ENCODE measurements around the gene GGT6. TPM values are rescaled to one million over a fixed set of nuclear protein-coding genes. Genes with fewer than 3 reads are reported as not detected.

The GGT6 gene
- polyA plus RNA-seq, 1 donor (not counting 4 experiments of a cell fraction or from before 2014, with no cell fraction given), result 0.93 TPM

DNA sequence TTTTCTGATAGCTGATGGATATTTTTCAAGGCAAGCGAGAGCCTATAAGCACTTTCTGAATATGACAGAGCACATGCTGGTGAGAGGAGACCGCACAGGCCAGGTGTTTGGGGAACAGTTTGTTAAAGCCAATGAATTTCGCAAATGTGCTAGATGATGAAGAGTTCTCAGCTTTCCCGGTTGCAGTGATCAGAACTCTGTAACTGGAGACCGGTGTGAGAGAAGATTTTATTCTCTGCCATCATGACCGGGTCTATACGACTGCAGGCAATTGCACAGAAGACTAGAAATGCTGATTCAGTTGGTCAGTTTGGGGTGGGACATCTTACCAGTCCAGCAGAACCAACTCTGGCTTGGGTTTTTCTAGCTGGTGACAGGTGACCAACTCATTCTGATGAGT, 49.4 kb upstream of the GGT6 start:
- Histone ChIP-seq H3K4me2 (ENCODE audit: control insufficient read depth, extremely low read depth, insufficient read depth, low read depth, low read length) (no peak overlapping the region), H4K20me1 (ENCODE audit: control insufficient read depth, extremely low read depth, insufficient read depth, low read length) (no peaks in the 10 kb centered on the region), H3K4me1 (ENCODE audit: control insufficient read depth, extremely low read depth, insufficient read depth, low read length) (no peaks in the 10 kb centered on the region), H3K36me3 (ENCODE audit: control insufficient read depth in 2 of 2, extremely low read depth in 1 of 2, insufficient read depth in 2 of 2, low read length in 2 of 2) (no peaks in the 10 kb centered on the region), H3K79me2 (ENCODE audit: control insufficient read depth, insufficient read depth, low read length) (no peaks in the 10 kb centered on the region), H3K9ac (ENCODE audit: control insufficient read depth, extremely low read depth, insufficient read depth, low read length) (no peak overlapping the region), H3K27me3 (ENCODE audit: control insufficient read depth, extremely low read depth, insufficient read depth, low read length) (peaks cover 13% of the 10 kb centered on the region), H2AFZ (ENCODE audit: control insufficient read depth, low read length) (no peak overlapping the region), H3K9me3 (ENCODE audit: control insufficient read depth, low read depth, low read length) (no peaks in the 10 kb centered on the region), H3K4me3 (ENCODE audit: control insufficient read depth in 2 of 3, extremely low read depth in 1 of 3, insufficient read depth in 2 of 3, low read depth in 1 of 3, low read length in 3 of 3) (no peak overlapping the region), H3K27ac (ENCODE audit: control insufficient read depth, insufficient read depth, low read length) (no peak overlapping the region), H3K9me1 (ENCODE audit: control insufficient read depth, extremely low read depth, insufficient read depth, low read length) (no peaks in the 10 kb centered on the region)
- DNase-seq (ENCODE audit: low read depth, low spot score) (no peak), FAIRE-seq (no peak)
- TF ChIP-seq CTCF (optimal IDR thresholded peaks at IDR 0.05 in 1 of 3, IDR thresholded peaks at IDR 0.05 in 1 of 3, conservative IDR thresholded peaks at IDR 0.05 in 1 of 3; ENCODE audit: extremely low read depth in 1 of 3, insufficient read depth in 2 of 3, low read length in 3 of 3), result no peak
- TF ChIP-seq EZH2 (IDR thresholded peaks at IDR 0.05; ENCODE audit: low read length), result no peak
- dilution Hi-C loops (cut with MboI; ENCODE audit: extremely low pct_ligation_motif_present, low sequenced_read_pairs), result no loop called here

DNA sequence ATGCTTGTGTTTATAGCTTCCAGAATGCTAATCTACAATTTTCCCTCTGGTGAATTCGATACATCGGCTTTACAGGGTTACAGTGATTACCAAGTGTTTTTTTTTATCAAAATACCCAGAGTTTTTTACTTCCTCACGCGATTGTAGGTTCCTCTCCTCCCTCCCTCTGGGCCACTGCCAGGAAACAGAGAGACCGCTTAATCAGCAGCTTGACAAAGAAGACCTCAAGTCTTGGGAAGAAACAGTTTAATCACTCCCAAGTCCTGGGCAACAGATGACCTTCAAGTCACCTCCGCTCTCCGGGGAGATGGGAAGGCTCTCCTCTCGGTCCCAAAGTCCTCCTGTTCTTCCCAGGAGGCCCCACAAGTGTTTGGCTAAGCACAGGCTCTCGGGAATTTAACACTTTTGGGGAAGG, 47.4 kb upstream of the GGT6 start:
- H4K20me1 ChIP-seq (ENCODE audit: control insufficient read depth, extremely low read depth, insufficient read depth, low read length), result no peaks in the 10 kb centered on the region
- H3K27me3 ChIP-seq (ENCODE audit: control insufficient read depth, extremely low read depth, insufficient read depth, low read length), result peaks cover 16% of the 10 kb centered on the region
- TF ChIP-seq CTCF (optimal IDR thresholded peaks at IDR 0.05 in 1 of 3, IDR thresholded peaks at IDR 0.05 in 1 of 3, conservative IDR thresholded peaks at IDR 0.05 in 1 of 3; ENCODE audit: extremely low read depth in 1 of 3, insufficient read depth in 2 of 3, low read length in 3 of 3) (no peak), EZH2 (IDR thresholded peaks at IDR 0.05; ENCODE audit: low read length) (no peak)
- H3K4me3 ChIP-seq (ENCODE audit: control insufficient read depth in 2 of 3, extremely low read depth in 1 of 3, insufficient read depth in 2 of 3, low read depth in 1 of 3, low read length in 3 of 3), result no peak overlapping the region
- no peaks in the 10 kb centered on the region for H3K36me3 ChIP-seq (ENCODE audit: control insufficient read depth in 2 of 2, extremely low read depth in 1 of 2, insufficient read depth in 2 of 2, low read length in 2 of 2)
- no peak overlapping the region for H2AFZ ChIP-seq (ENCODE audit: control insufficient read depth, low read length)
- H3K27ac ChIP-seq (ENCODE audit: control insufficient read depth, insufficient read depth, low read length), result no peak overlapping the region
- dilution Hi-C loops (cut with MboI; ENCODE audit: extremely low pct_ligation_motif_present, low sequenced_read_pairs), result no loop called here
- no peaks in the 10 kb centered on the region for H3K9me1 ChIP-seq (ENCODE audit: control insufficient read depth, extremely low read depth, insufficient read depth, low read length)
- H3K4me2 ChIP-seq (ENCODE audit: control insufficient read depth, extremely low read depth, insufficient read depth, low read depth, low read length), result no peak overlapping the region
- FAIRE-seq (no peak), DNase-seq (ENCODE audit: low read depth, low spot score) (no peak)
- no peak overlapping the region for H3K9ac ChIP-seq (ENCODE audit: control insufficient read depth, extremely low read depth, insufficient read depth, low read length)
- H3K4me1 ChIP-seq (ENCODE audit: control insufficient read depth, extremely low read depth, insufficient read depth, low read length), result no peaks in the 10 kb centered on the region
- H3K79me2 ChIP-seq (ENCODE audit: control insufficient read depth, insufficient read depth, low read length), result no peaks in the 10 kb centered on the region
- H3K9me3 ChIP-seq (ENCODE audit: control insufficient read depth, low read depth, low read length), result no peaks in the 10 kb centered on the region

Data from keratinocyte (primary cell).